ENCODE data around the gene RPL15.
"Not testable (repeated sequence)": the region's sequence is repeated elsewhere in the genome, so short reads cannot be mapped to it uniquely, and the experiment has no call there.

The RPL15 gene

GRCh38 chr3:23916886-23917678, at the start of gene RPL15, which contains the start of gene NKIRAS1:
RPL15 (plus strand) TSS chr3:23917132; CDS start chr3:23917860, 728 bp downstream.
NKIRAS1 (minus strand) TSS chr3:23916990; CDS start chr3:23910904, 6,086 bp downstream.
- DNase-seq (ENCODE audit: low read depth, low spot score): peak; percentile 99

GRCh38 chr3:23867400-23867799, 49.5 kb upstream of the RPL15 start:
- no peak for DNase-seq (ENCODE audit: low read depth, low spot score)

- no peak for DNase-seq (ENCODE audit: low read depth, low spot score)
Observed at GRCh38 chr3:23867838-23868237, 49.1 kb upstream of the RPL15 start.

GRCh38 chr3:23869977-23870662, 46.8 kb upstream of the RPL15 start:
- DNase-seq (ENCODE audit: low read depth, low spot score): no peak

GRCh38 chr3:23870663-23871043, 46.3 kb upstream of the RPL15 start:
- DNase-seq (ENCODE audit: low read depth, low spot score): not testable (repeated sequence)

- not testable (repeated sequence) for DNase-seq (ENCODE audit: low read depth, low spot score)
Observed at GRCh38 chr3:23871361-23871760, 45.6 kb upstream of the RPL15 start.

- DNase-seq (ENCODE audit: low read depth, low spot score): no peak
Observed at GRCh38 chr3:23872330-23872729, 44.6 kb upstream of the RPL15 start.

- no peak for DNase-seq (ENCODE audit: low read depth, low spot score)
Observed at GRCh38 chr3:23873941-23874340, 43.0 kb upstream of the RPL15 start.

GRCh38 chr3:23874359-23875112, 42.4 kb upstream of the RPL15 start:
- peak; percentile 70 for DNase-seq (ENCODE audit: low read depth, low spot score)

- DNase-seq (ENCODE audit: low read depth, low spot score): no peak
Observed at GRCh38 chr3:23875113-23875725, 41.7 kb upstream of the RPL15 start.

GRCh38 chr3:23876923-23877322, 40.0 kb upstream of the RPL15 start:
- DNase-seq (ENCODE audit: low read depth, low spot score): no peak

- peak; percentile 80 for DNase-seq (ENCODE audit: low read depth, low spot score)
Observed at GRCh38 chr3:23877329-23877980, 39.5 kb upstream of the RPL15 start.

- DNase-seq (ENCODE audit: low read depth, low spot score): no peak
Observed at GRCh38 chr3:23879485-23879884, 37.4 kb upstream of the RPL15 start.

- DNase-seq (ENCODE audit: low read depth, low spot score): no peak
Observed at GRCh38 chr3:23880703-23881339, 36.1 kb upstream of the RPL15 start.

- not testable (repeated sequence) for DNase-seq (ENCODE audit: low read depth, low spot score)
Observed at GRCh38 chr3:23881993-23882392, 34.9 kb upstream of the RPL15 start.

GRCh38 chr3:23882487-23882918, 34.4 kb upstream of the RPL15 start:
- no peak for DNase-seq (ENCODE audit: low read depth, low spot score)

GRCh38 chr3:23884481-23884880, 32.5 kb upstream of the RPL15 start:
- DNase-seq (ENCODE audit: low read depth, low spot score): no peak

GRCh38 chr3:23885210-23885609, 31.7 kb upstream of the RPL15 start:
- no peak for DNase-seq (ENCODE audit: low read depth, low spot score)

- DNase-seq (ENCODE audit: low read depth, low spot score): no peak
Observed at GRCh38 chr3:23886311-23886710, 30.6 kb upstream of the RPL15 start.

- peak; percentile 53 for DNase-seq (ENCODE audit: low read depth, low spot score)
Observed at GRCh38 chr3:23888617-23889228, 28.2 kb upstream of the RPL15 start.
